ENCODE measurements around the gene CCL2.

CCL2 gene

GRCh38 chr17:34254651-34255380 lies at the start of gene CCL2:
CCL2 (plus strand) TSS chr17:34255285; CDS start chr17:34255350, 65 bp downstream.
- peak within 1 kb of the TSS; percentile 51 for H3K4me3 ChIP-seq (ENCODE audit: low read length)
- TF ChIP-seq, protein P1, sequence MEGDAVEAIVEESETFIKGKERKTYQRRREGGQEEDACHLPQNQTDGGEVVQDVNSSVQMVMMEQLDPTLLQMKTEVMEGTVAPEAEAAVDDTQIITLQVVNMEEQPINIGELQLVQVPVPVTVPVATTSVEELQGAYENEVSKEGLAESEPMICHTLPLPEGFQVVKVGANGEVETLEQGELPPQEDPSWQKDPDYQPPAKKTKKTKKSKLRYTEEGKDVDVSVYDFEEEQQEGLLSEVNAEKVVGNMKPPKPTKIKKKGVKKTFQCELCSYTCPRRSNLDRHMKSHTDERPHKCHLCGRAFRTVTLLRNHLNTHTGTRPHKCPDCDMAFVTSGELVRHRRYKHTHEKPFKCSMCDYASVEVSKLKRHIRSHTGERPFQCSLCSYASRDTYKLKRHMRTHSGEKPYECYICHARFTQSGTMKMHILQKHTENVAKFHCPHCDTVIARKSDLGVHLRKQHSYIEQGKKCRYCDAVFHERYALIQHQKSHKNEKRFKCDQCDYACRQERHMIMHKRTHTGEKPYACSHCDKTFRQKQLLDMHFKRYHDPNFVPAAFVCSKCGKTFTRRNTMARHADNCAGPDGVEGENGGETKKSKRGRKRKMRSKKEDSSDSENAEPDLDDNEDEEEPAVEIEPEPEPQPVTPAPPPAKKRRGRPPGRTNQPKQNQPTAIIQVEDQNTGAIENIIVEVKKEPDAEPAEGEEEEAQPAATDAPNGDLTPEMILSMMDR (conservative IDR thresholded peaks at IDR 0.05; ENCODE audit: low read depth, low read length): no peak
- peak; percentile 48 for DNase-seq (ENCODE audit: low read depth)

DNA sequence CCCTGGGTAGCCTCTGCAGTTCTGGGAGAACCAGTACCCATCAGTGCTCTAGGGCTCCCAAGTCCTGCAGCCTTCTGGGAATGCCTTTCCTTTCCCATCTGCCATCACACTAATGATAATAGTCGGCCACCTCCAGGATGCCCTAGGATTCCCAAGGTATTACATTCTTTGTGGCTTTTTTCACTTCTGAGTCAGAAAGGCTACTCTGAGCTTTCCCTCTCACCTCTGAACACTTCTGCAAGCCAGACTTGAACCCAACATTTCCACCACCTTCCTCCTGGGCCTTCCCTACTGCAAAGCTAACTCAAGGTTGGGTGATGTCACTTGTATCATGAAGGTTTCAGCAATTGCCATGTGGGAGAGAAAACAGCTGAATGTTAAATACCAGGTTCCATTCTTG lies 49.7 kb upstream of the CCL2 start:
- H3K4me3 ChIP-seq (ENCODE audit: low read length): no peak overlapping the region
- TF ChIP-seq, protein P1 (conservative IDR thresholded peaks at IDR 0.05; ENCODE audit: low read depth, low read length): no peak
- DNase-seq (ENCODE audit: low read depth): no peak

DNA sequence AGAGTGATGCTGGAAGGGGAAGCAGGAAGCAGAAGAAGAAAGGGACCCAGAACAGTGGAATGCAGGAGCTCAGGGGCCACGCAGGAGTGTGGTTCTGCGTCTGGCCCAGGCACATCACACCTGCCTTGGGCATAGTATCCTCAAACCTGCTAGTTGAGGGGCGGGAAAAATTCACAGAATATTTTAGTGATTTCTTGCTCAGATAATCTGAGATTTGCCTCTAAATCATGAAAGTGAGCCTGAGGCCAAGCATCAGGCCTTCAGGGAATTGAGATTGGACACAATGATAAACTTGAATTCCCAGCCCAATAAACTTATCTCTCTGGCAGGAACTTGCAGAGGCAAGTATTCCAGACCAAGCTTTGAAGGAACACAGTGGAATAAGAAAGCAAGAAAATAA lies 48.5 kb upstream of the CCL2 start:
- TF ChIP-seq, protein P1 (conservative IDR thresholded peaks at IDR 0.05; ENCODE audit: low read depth, low read length): no peak
- no peak overlapping the region for H3K4me3 ChIP-seq (ENCODE audit: low read length)
- DNase-seq (ENCODE audit: low read depth): no peak

- no peak overlapping the region for H3K4me3 ChIP-seq (ENCODE audit: low read length)
- TF ChIP-seq, protein P1 (conservative IDR thresholded peaks at IDR 0.05; ENCODE audit: low read depth, low read length): no peak
- DNase-seq (ENCODE audit: low read depth): no peak
Measured at GRCh38 chr17:34207572-34207971, 47.5 kb upstream of the CCL2 start.

GRCh38 chr17:34218748-34219147 lies 36.3 kb upstream of the CCL2 start:
- DNase-seq (ENCODE audit: low read depth): no peak
- TF ChIP-seq, protein P1 (conservative IDR thresholded peaks at IDR 0.05; ENCODE audit: low read depth, low read length): no peak
- no peak overlapping the region for H3K4me3 ChIP-seq (ENCODE audit: low read length)

GRCh38 chr17:34219405-34219804 lies 35.7 kb upstream of the CCL2 start:
- DNase-seq (ENCODE audit: low read depth): no peak
- no peak overlapping the region for H3K4me3 ChIP-seq (ENCODE audit: low read length)
- TF ChIP-seq, protein P1 (conservative IDR thresholded peaks at IDR 0.05; ENCODE audit: low read depth, low read length): no peak

GRCh38 chr17:34220045-34220751 lies 34.9 kb upstream of the CCL2 start:
- no peak for DNase-seq (ENCODE audit: low read depth)
- TF ChIP-seq, protein P1 (conservative IDR thresholded peaks at IDR 0.05; ENCODE audit: low read depth, low read length): no peak
- no peak overlapping the region for H3K4me3 ChIP-seq (ENCODE audit: low read length)
